MCF 10A (cell line): Measurements from ENCODE around the gene NPTXR. TPM values are rescaled to one million over a fixed set of nuclear protein-coding genes. Genes with fewer than 3 reads are reported as not detected.

Experiments used
- BruUV-seq: library from RNA; stranded (reverse); fragments of 400-500 nt; replicated peaks from 2 replicates; lab custom pipeline; 2021; lab: Mats Ljungman, UMichigan
- CTCF ChIA-PET: fragments of 300-600 bp; sonication (Branson Sonifier 250); formaldehyde crosslinking; extraction: SDS; loops from one replicate; lab custom pipeline; 2021; ENCODE audit warnings: antibody characterized with exemption, inconsistent platforms; lab: Yijun Ruan, JAX
- POLR2A ChIA-PET: fragments of 300-600, 350-650 bp; sonication (Branson Sonifier 250); formaldehyde crosslinking; extraction: SDS; loops from one replicate; lab custom pipeline; 2020; ENCODE audit warnings: antibody characterized with exemption, inconsistent platforms; lab: Yijun Ruan, JAX
- DNase-seq: peaks from one replicate; pipeline ENCODE4 v3.0.0-alpha.2; 2018; ENCODE audit not compliant: unreplicated experiment
- H3K27ac Mint-ChIP-seq: one replicate; pipeline ENCODE4 v1.8.0; 2022; ENCODE audit warnings: mild to moderate bottlenecking, low read depth, mixed read lengths; ENCODE audit not compliant: unreplicated experiment
- H3K27me3 Mint-ChIP-seq: one replicate; pipeline ENCODE4 v1.8.0; 2022; ENCODE audit warnings: mixed read lengths; ENCODE audit not compliant: insufficient read depth, unreplicated experiment
- H3K36me3 Mint-ChIP-seq: one replicate; pipeline ENCODE4 v1.8.0; 2022; ENCODE audit warnings: mild to moderate bottlenecking, moderate library complexity, mixed read lengths; ENCODE audit not compliant: insufficient read depth, unreplicated experiment
- H3K4me1 Mint-ChIP-seq: one replicate; pipeline ENCODE4 v1.8.0; 2022; ENCODE audit warnings: mixed read lengths; ENCODE audit not compliant: insufficient read depth, unreplicated experiment
- H3K4me3 Mint-ChIP-seq: one replicate; pipeline ENCODE4 v1.8.0; 2022; ENCODE audit warnings: mild to moderate bottlenecking, moderate library complexity, mixed read lengths; ENCODE audit not compliant: unreplicated experiment
- H3K9me3 Mint-ChIP-seq: one replicate; pipeline ENCODE4 v1.8.0; 2022; ENCODE audit warnings: mixed read lengths; ENCODE audit not compliant: unreplicated experiment
- intact Hi-C: fragments of 100-400 bp; cut with micrococcal nuclease; formaldehyde crosslinking; loops from 2 replicates; pipeline ENCODE4 v1.14.1; 2022
- total RNA-seq: library from RNA; stranded (reverse); gene quantifications from 2 replicates; pipeline ENCODE4 v1.2.3, GENCODE V29; 2022
- TF ChIP-seq, protein P1 (sequence below): fragments of 200-600 bp; IDR thresholded peaks from one replicate; pipeline ENCODE4 v1.8.0; 2022; ENCODE audit warnings: antibody characterized with exemption, mild to moderate bottlenecking; ENCODE audit not compliant: unreplicated experiment

The NPTXR gene
- total RNA-seq, 1 experiment from 2014 or later = 0.93 TPM

DNA sequence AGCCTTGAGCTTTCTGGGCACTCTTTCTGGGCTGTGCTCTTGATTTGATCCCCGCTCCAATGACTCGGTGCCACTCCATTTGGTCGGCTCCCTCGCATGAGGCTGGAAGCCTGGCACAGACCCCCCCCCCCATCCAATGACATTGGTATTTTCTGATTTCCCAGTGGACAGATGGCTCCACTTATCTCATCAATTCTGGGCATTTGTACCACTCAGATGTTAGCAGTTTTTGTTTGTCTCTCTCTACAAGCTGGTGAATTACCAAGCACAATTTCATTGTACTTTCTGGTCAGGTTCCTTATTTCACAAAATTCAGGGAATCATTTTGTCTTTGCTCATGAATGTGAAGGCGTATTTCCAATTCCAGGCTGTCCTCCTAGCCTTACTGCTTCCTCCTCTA lies 59.0 kb downstream of the NPTXR start:
- Mint-ChIP-seq H3K4me3 (no peak overlapping the region), H3K36me3 (peaks cover 19% of the 10 kb centered on the region), H3K9me3 (no peaks in the 10 kb centered on the region), H3K27me3 (no peaks in the 10 kb centered on the region), H3K4me1 (peaks cover 14% of the 10 kb centered on the region), H3K27ac (no peak overlapping the region)
- TF ChIP-seq, protein P1, sequence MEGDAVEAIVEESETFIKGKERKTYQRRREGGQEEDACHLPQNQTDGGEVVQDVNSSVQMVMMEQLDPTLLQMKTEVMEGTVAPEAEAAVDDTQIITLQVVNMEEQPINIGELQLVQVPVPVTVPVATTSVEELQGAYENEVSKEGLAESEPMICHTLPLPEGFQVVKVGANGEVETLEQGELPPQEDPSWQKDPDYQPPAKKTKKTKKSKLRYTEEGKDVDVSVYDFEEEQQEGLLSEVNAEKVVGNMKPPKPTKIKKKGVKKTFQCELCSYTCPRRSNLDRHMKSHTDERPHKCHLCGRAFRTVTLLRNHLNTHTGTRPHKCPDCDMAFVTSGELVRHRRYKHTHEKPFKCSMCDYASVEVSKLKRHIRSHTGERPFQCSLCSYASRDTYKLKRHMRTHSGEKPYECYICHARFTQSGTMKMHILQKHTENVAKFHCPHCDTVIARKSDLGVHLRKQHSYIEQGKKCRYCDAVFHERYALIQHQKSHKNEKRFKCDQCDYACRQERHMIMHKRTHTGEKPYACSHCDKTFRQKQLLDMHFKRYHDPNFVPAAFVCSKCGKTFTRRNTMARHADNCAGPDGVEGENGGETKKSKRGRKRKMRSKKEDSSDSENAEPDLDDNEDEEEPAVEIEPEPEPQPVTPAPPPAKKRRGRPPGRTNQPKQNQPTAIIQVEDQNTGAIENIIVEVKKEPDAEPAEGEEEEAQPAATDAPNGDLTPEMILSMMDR = no peak
- no peak for DNase-seq
- CTCF ChIA-PET = interaction anchor here (0.6 to 3.3 kb wide), 5 partner anchors 13 to 337 kb away, joined by 3 to 21 read pairs (median 4); no protein-coding TSS in a partner anchor
- BruUV-seq = no TSS peak
- POLR2A ChIA-PET = interaction anchor here (1.2 kb wide), 1 partner anchor 30 kb away, joined by 4 read pairs; no protein-coding TSS in a partner anchor
- intact Hi-C loops = no loop called here

GRCh38 chr22:38784035-38784434 lies 59.8 kb downstream of the NPTXR start:
- BruUV-seq = no TSS peak
- ChIA-PET CTCF (interaction anchor here (0.9 to 3.3 kb wide), 3 partner anchors 12 to 338 kb away, joined by 3 to 21 read pairs (median 4); no protein-coding TSS in a partner anchor), POLR2A (interaction anchor here (0.7 kb wide), 1 partner anchor 51 kb away, joined by 3 read pairs; no protein-coding TSS in a partner anchor)
- intact Hi-C loops = no loop called here
- peaks cover 14% of the 10 kb centered on the region for H3K4me1 Mint-ChIP-seq
- no peaks in the 10 kb centered on the region for H3K9me3 Mint-ChIP-seq
- H3K27me3 Mint-ChIP-seq = no peaks in the 10 kb centered on the region
- H3K36me3 Mint-ChIP-seq = peaks cover 25% of the 10 kb centered on the region
- H3K27ac Mint-ChIP-seq = no peak overlapping the region
- no peak for DNase-seq
- TF ChIP-seq, protein P1 = no peak
- no peak overlapping the region for H3K4me3 Mint-ChIP-seq

DNA sequence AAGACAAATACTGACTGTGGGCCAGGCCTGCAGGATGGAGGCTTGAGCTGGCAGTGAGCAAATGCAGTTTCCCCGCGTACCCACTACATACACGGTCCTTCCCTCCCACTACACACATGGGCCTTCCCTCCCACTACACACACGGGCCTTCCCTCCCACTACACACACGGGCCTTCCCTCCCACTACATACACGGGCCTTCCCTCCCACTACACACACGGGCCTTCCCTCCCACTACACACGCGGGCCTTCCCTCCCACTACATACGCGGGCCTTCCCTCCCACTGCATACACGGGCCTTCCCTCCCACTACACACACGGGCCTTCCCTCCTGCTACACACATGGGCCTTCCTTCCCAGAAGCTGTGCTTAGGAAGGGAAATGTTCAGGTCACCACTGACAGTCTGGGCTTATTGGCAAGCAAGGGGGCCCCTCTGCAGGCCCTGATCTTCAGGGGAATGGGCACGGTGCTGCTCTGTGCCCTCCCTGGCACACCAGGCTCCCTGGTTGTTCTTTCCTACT lies 60.7 kb downstream of the NPTXR start:
- ChIA-PET POLR2A (interaction anchor here (1.0 kb wide), 1 partner anchor 38 kb away, joined by 4 read pairs; no protein-coding TSS in a partner anchor), CTCF (interaction anchor here (0.6 kb wide), 1 partner anchor 926 kb away, joined by 4 read pairs; no protein-coding TSS in a partner anchor)
- Mint-ChIP-seq H3K4me1 (peaks cover 5% of the 10 kb centered on the region), H3K27ac (no peak overlapping the region), H3K4me3 (no peak overlapping the region), H3K27me3 (no peaks in the 10 kb centered on the region), H3K36me3 (peaks cover 20% of the 10 kb centered on the region), H3K9me3 (no peaks in the 10 kb centered on the region)
- TF ChIP-seq, protein P1 = no peak
- intact Hi-C loops = no loop called here
- no peak for DNase-seq
- BruUV-seq = no TSS peak

DNA sequence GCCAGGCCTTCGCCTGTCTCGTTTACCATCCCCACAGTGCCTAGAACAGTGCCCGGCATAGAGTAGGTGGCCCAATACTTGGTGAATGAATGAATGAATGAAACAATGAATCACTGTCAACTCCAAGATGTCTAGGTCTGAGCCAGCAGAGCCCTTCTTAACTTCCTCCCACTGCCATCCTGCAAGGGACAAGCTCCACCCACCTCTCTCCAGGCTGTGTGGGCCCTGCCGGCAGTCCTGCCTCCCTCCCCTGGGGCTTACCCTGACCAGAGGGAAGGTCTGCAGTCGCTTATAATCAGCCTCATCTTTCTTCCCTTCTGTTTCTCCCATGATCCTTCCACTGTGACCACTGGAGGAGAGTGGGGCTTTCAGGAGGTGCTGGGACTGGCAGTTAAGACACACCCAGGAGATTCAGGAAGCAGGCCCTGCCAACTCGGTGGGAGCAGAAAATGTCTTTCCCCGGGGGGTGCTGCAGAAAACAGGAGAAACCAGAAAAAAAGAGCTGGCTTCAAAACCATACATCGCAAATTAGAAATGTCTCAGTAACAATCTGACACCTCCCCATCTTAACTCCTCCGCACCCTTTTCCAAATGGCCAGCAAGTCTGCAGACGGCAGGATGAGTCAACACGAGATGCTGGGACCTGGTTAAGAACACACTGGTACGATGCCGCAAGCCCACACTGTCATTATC lies 61.3 kb downstream of the NPTXR start:
- peaks cover 18% of the 10 kb centered on the region for H3K36me3 Mint-ChIP-seq
- BruUV-seq = no TSS peak
- ChIA-PET POLR2A (interaction anchor here (1.0 kb wide), 1 partner anchor 39 kb away, joined by 4 read pairs; no protein-coding TSS in a partner anchor), CTCF (interaction anchor here (0.6 kb wide), 1 partner anchor 925 kb away, joined by 4 read pairs; no protein-coding TSS in a partner anchor)
- H3K4me3 Mint-ChIP-seq = no peak overlapping the region
- TF ChIP-seq, protein P1 = no peak
- H3K4me1 Mint-ChIP-seq = no peaks in the 10 kb centered on the region
- no peak for DNase-seq
- no peaks in the 10 kb centered on the region for H3K9me3 Mint-ChIP-seq
- intact Hi-C loops = no loop called here
- H3K27ac Mint-ChIP-seq = no peak overlapping the region
- no peaks in the 10 kb centered on the region for H3K27me3 Mint-ChIP-seq
